A549 (cell line): ENCODE results near the gene CLEC19A.

ENCODE experiments used
- EP300 ChIP-seq, 2 experiments: fragments of >200 bp; sonication (Bioruptor Twin); formaldehyde crosslinking; IDR thresholded peaks; 2 replicates in 1 of 2; 3 replicates in 1 of 2; pipeline ENCODE4 v1.6.1; 2016 to 2017
- MAFK ChIP-seq: fragments of 450-650 bp; IDR thresholded peaks from 2 replicates; pipeline ENCODE4 v1.6.1; 2014; ENCODE audit not compliant: partially characterized antibody
- MYC ChIP-seq: IDR thresholded peaks from 2 replicates; pipeline ENCODE4 v1.6.1; 2012; ENCODE audit warnings: mild to moderate bottlenecking, inconsistent platforms, low read length, improper control_type of control experiment, borderline replicate concordance
- TP53 ChIP-seq: fragments of 250-450 bp; sonication (Bioruptor Pico); IDR thresholded peaks from 2 replicates; pipeline ENCODE4 v1.5.0; 2021; ENCODE audit warnings: mild to moderate bottlenecking, moderate library complexity
- TF ChIP-seq, protein P1 (sequence below): IDR thresholded peaks from 2 replicates; pipeline ENCODE4 v1.6.1; 2012

DNA sequence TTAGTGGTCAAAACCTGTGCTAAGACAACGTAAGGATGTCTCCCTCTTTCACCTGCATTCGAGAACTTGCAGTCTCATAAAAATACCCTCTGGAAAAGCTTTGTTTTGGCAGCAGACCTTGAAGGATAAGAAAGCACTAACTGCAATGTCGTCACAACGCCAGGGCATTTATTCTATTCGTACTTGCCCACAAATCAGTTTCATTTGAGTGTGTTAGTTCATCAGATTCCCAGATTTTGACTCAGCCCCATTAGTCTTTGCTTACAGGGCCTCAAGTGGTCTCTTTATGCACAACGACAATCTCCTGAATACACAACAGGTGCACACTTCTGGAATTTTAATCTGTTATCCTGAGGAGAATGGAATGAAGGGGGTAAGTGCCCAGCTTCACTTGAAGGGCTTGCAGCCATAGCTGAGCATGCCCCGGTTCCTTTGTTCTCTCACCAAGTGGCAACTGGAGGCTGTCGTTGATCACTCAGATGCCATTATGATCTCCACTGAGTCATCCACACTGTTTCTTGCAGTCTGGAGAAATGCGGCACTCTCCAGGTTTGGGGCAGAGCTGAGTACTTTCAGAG is 58.8 kb downstream of the CLEC19A start:
- TF ChIP-seq, protein P1, sequence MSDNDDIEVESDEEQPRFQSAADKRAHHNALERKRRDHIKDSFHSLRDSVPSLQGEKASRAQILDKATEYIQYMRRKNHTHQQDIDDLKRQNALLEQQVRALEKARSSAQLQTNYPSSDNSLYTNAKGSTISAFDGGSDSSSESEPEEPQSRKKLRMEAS: no peak
- TF ChIP-seq EP300 (IDR thresholded peaks at IDR 0.05) (no peak), MYC (no peak), MAFK (no peak), TP53 (CRISPR knock-in tag) (no peak)
